ENCODE data around the gene HDAC5. TPM values are rescaled to one million over a fixed set of nuclear protein-coding genes. Genes with fewer than 3 reads are reported as not detected.

HDAC5 gene
- total RNA-seq, 1 donor from 2014 or later, result 22.7 TPM

DNA sequence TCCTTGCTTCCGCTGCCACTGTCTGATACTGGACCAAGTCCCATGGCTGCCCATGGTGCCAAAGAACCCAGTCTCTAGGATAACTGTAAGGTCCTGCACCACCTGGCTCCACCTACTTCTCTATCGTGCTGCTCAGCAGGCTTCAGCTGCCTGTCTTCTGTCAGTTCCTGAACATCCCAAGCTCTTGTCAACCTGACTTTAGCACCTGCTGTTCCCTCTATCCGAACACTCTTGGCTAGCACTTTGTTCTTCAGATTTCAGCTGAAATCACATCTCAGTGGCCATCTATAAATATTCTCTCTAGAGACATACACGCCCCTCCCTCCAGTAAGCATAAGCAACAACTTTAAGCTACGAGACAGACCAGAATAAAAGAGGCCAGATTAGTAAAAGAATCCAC, 93.7 kb downstream of the HDAC5 start:
- no peak for DNase-seq (ENCODE audit: low read depth)

Other genes starting within 250 kb of the HDAC5 start
- gene MPP2, start 216.1 kb downstream of the HDAC5 start, total RNA-seq, result 1.7 and 3.6 TPM in 2 replicates
- gene PPY, start 181.2 kb downstream of the HDAC5 start, total RNA-seq, result not detected in 2 replicates
- not detected in 2 replicates for gene PYY, start 169.7 kb downstream of the HDAC5 start, total RNA-seq
- gene NAGS, start 119.0 kb downstream of the HDAC5 start, total RNA-seq, result 1.2 and 6.1 TPM in 2 replicates
- 43.8 and 71.2 TPM in 2 replicates for gene TMEM101, start 108.7 kb downstream of the HDAC5 start, total RNA-seq
- gene LSM12, start 57.0 kb downstream of the HDAC5 start, total RNA-seq, result 30.3 and 42.2 TPM in 2 replicates
- gene G6PC3, start 52.9 kb downstream of the HDAC5 start, total RNA-seq, result 15.8 and 54.2 TPM in 2 replicates
- gene HROB, start 18.3 kb upstream of the HDAC5 start, total RNA-seq, result 0.70 and 1.2 TPM in 2 replicates
- gene ASB16, start 47.1 kb upstream of the HDAC5 start, total RNA-seq, result not detected in 2 replicates
- gene TMUB2, start 63.3 kb upstream of the HDAC5 start, total RNA-seq, result 21.9 and 38.5 TPM in 2 replicates
- gene ATXN7L3, start 76.2 kb upstream of the HDAC5 start, total RNA-seq, result 45.8 and 61.1 TPM in 2 replicates
- 27.8 and 57.8 TPM in 2 replicates for gene UBTF, start 96.0 kb upstream of the HDAC5 start, total RNA-seq
- not detected in 2 replicates for gene SLC4A1, start 144.5 kb upstream of the HDAC5 start, total RNA-seq
- gene RUNDC3A, start 185.0 kb upstream of the HDAC5 start, total RNA-seq, result 2.9 and 3.8 TPM in 2 replicates
- gene SLC25A39, start 201.2 kb upstream of the HDAC5 start, total RNA-seq, result 78.7 and 84.9 TPM in 2 replicates
- gene GRN, start 221.7 kb upstream of the HDAC5 start, total RNA-seq, result 213 and 601 TPM in 2 replicates
- 2.7 and 2.8 TPM in 2 replicates for gene FAM171A2, start 240.2 kb upstream of the HDAC5 start, total RNA-seq